ENCODE results near the gene GJA9. TPM values are rescaled to one million over a fixed set of nuclear protein-coding genes. Genes with fewer than 3 reads are reported as not detected.
"Not testable (repeated sequence)": the region's sequence is repeated elsewhere in the genome, so short reads cannot be mapped to it uniquely, and the experiment has no call there.

Gene GJA9
- total RNA-seq, 2 experiments from 2014 or later = not detected

DNA sequence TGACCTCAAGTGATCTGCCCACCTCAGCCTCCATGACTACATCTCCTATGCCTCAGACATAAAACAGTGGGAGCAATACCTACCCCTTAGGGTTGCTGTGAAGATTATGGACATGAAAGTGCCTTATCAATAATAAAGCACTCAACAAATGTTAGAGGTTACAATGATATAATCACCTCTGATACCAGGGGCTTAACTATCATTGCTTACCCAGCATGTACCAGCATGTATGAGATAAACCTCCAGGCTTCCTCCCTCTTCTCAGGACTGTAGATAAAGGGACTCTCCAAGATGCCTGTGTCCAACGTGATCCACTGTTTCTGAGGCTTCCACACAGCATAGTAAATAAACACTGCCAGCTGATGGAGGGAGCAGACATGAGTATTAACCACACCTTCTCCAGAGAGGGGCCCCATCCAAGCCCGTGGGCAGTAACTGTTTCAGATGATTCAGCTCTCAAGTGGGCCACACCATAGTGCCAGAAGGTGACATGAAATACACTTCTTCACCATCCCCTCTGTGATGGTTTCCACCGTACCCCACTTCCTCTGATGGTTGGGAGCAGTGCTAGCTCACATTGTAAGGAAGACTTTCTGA is 34.1 kb upstream of the GJA9 start:
- peak; percentile 92 for ATAC-seq

DNA sequence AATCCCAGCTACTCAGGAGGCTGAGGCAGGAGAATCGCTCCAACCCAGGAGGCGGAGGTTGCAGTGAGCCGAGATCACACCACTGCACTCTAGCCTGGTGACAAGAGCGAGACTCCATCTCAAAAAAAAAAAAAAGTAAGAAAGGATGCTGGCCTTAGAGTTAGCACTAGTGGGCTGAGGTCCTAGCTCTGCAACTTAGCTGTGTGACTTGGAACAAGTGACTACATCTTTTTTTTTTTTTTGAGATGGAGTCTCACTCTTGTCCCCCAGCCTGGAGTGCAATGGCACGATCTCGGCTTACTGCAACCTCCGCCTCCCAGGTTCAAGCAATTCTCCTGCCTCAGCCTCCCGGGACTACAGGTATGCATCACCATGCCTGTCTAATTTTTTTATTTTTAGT is 33.5 kb upstream of the GJA9 start:
- POLR2A ChIA-PET = not testable (repeated sequence)

More for the DNA sequence above, 34.1 kb upstream of the GJA9 start:
- Mint-ChIP-seq H3K36me3 (ENCODE audit: low read depth) (no peaks in the 10 kb centered on the region), H3K27me3 (no peaks in the 10 kb centered on the region), H3K9me3 (no peaks in the 10 kb centered on the region), H3K27ac (peak overlapping the region; percentile 0), H3K4me3 (no peak overlapping the region), H3K4me1 (ENCODE audit: low read depth) (peaks cover 10% of the 10 kb centered on the region)
- DNase-seq = peak; percentile 69
- ChIA-PET POLR2A (no interaction called here), CTCF (no interaction called here)
- intact Hi-C loops (cut with micrococcal nuclease) = no loop called here
- TF ChIP-seq, protein P1, sequence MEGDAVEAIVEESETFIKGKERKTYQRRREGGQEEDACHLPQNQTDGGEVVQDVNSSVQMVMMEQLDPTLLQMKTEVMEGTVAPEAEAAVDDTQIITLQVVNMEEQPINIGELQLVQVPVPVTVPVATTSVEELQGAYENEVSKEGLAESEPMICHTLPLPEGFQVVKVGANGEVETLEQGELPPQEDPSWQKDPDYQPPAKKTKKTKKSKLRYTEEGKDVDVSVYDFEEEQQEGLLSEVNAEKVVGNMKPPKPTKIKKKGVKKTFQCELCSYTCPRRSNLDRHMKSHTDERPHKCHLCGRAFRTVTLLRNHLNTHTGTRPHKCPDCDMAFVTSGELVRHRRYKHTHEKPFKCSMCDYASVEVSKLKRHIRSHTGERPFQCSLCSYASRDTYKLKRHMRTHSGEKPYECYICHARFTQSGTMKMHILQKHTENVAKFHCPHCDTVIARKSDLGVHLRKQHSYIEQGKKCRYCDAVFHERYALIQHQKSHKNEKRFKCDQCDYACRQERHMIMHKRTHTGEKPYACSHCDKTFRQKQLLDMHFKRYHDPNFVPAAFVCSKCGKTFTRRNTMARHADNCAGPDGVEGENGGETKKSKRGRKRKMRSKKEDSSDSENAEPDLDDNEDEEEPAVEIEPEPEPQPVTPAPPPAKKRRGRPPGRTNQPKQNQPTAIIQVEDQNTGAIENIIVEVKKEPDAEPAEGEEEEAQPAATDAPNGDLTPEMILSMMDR (IDR thresholded peaks at IDR 0.05) = no peak

DNA sequence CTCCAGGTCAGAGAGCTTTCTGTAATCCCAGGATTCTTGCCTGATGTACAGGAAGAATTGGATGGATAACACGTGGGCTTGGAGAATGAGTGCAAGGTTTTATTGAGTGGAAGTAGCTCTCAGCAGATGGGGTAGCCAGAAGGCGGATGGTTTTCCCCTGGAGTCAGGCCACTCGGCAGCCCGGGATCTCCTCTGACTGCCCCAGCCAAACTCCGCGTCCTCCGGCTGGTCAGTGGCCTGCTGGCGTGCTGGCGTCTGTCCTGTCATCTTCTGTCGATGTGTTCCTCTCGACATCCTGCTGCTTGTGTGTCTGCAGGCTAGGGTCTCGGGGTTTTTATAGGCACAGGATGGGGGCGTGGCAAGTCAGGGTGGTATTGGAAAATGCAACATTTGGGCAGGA is 27.4 kb upstream of the GJA9 start:
- no peak for ATAC-seq
- ChIA-PET POLR2A (no interaction called here), CTCF (no interaction called here)
- Mint-ChIP-seq H3K27ac (no peak overlapping the region), H3K27me3 (no peaks in the 10 kb centered on the region), H3K4me1 (ENCODE audit: low read depth) (no peaks in the 10 kb centered on the region), H3K9me3 (peaks cover 3% of the 10 kb centered on the region), H3K36me3 (ENCODE audit: low read depth) (peaks cover 3% of the 10 kb centered on the region), H3K4me3 (no peak overlapping the region)
- intact Hi-C loops (cut with micrococcal nuclease) = no loop called here
- TF ChIP-seq, protein P1 (IDR thresholded peaks at IDR 0.05) = no peak
- no peak for DNase-seq

More for the DNA sequence above, 33.5 kb upstream of the GJA9 start:
- H3K9me3 Mint-ChIP-seq; ATAC-seq; H3K27me3 Mint-ChIP-seq; H3K27ac Mint-ChIP-seq; H3K36me3 Mint-ChIP-seq (ENCODE audit: low read depth); CTCF ChIA-PET; intact Hi-C loops (cut with micrococcal nuclease); DNase-seq; H3K4me3 Mint-ChIP-seq: not testable (repeated sequence)
- H3K4me1 Mint-ChIP-seq (ENCODE audit: low read depth) = peaks cover 10% of the 10 kb centered on the region

DNA sequence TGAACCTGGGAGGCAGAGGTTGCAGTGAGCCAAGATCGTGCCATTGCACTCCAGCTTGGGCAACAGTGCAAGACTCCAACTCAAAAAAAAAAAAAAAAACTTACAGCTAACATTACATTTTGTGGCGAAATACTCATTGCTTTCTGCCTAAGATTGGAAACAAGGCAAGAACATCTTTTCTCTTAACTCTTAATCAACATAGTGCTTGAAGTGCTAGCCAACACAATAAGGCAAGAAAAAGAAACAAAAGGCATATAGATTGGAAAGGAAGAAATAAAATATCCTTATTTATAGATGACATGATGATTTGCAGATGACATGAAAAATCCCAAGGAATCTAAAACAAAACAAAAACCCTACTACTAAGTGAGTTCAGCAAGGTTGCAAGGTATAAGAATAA is 24.6 kb upstream of the GJA9 start:
- Mint-ChIP-seq H3K9me3 (peaks cover 3% of the 10 kb centered on the region), H3K36me3 (ENCODE audit: low read depth) (peaks cover 3% of the 10 kb centered on the region), H3K27me3 (no peaks in the 10 kb centered on the region), H3K27ac (no peak overlapping the region), H3K4me3 (no peak overlapping the region), H3K4me1 (ENCODE audit: low read depth) (no peaks in the 10 kb centered on the region)
- no peak for ATAC-seq
- TF ChIP-seq, protein P1 (IDR thresholded peaks at IDR 0.05) = no peak
- POLR2A ChIA-PET = no interaction called here
- intact Hi-C loops (cut with micrococcal nuclease) = no loop called here
- CTCF ChIA-PET = no interaction called here
- DNase-seq = no peak

DNA sequence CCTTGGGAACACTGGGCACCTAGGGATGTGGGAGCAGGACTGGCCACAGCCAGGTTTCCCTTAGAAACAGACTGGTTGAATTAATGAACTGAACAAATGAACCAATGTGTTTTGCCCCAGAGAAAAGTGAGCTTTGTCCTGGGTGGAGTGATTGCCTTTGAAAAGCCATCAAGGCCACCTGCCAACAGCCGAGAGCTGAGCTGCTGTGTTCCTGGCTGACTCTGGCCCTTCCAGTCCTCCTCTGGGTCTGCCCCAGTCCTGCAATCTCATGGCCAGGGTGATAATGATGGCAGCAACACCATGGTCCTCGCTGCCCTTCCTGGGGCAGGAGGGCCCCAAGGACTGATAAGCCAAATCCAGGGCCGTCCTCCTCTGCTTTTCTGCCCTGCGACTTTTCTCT is 18.2 kb upstream of the GJA9 start:
- DNase-seq (no peak), ATAC-seq (no peak)
- Mint-ChIP-seq H3K27me3 (no peaks in the 10 kb centered on the region), H3K4me1 (ENCODE audit: low read depth) (no peaks in the 10 kb centered on the region), H3K36me3 (ENCODE audit: low read depth) (no peaks in the 10 kb centered on the region), H3K9me3 (no peaks in the 10 kb centered on the region), H3K27ac (no peak overlapping the region), H3K4me3 (no peak overlapping the region)
- intact Hi-C loops (cut with micrococcal nuclease) = no loop called here
- POLR2A ChIA-PET = no interaction called here
- TF ChIP-seq, protein P1 (IDR thresholded peaks at IDR 0.05) = no peak
- CTCF ChIA-PET = no interaction called here
